HG03378 (cell line): ENCODE results near the gene SCAND1.
"Not testable (repeated sequence)": the region's sequence is repeated elsewhere in the genome, so short reads cannot be mapped to it uniquely, and the experiment has no call there.

Source experiments
- ATAC-seq: cut with Tn5 transposase; IDR thresholded peaks from one replicate; pipeline ENCODE4 v1.9.1; 2021; ENCODE audit warnings: mild to moderate bottlenecking, moderate library complexity; ENCODE audit not compliant: unreplicated experiment

Gene SCAND1

DNA sequence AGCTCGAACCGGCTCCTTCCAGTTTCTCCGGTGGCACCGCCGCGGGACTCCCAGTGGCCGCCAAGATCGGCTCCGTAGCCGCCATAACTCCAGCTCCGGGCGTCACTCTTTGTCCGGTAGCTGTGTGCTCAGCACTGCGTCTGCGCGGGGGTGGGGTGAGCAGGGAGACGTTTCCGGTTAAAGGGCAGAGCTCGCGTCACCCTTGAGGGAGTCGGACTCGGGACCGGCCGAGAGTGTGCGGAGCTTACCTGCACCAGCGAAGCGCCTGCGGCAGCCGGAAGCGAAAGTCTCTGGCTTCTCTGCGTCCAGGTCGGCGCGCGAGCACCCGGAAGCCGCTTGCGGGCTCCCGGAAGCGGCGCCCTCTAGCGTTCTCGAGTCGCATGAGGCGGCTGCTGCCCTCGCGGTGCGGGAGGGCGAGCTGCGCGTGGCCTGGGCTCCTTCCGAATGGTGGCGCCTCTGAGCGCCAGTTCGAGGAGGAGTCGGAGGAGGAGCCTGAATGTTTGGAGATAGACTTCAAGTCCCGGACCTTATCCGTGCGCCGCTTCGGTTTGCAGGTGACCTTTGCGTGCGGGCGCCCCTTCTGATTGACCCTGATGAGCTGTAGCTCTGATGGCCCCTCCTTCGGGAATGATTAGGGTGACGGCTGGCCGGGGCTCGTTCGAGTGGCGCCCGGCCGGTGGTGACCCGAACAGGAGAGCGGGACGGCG is at the start of gene SCAND1:
SCAND1 (minus strand) TSS at position 303 of the 707 bp plus-strand sequence; CDS start at position 85, 218 bp downstream.
- ATAC-seq = peak; percentile 80

DNA sequence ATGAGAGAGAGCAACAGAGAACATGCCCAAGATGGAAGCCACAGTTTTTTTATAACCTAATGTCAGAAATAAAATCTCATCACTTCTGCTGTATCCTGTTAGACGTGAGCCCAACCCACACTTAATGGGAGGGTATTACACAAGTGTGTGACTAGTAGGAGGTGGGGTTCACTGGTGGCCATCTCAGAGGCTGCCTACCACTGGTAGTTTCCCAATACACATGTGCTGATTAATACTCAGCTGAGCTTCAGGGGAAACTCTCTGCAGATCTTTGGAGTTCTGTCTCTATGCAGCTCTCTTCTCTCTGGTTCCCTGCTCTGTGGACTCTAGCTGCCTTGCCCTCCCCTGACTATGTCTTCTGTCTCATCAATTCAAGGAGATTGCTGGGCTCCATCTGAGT is 49.7 kb upstream of the SCAND1 start:
- no peak for ATAC-seq

DNA sequence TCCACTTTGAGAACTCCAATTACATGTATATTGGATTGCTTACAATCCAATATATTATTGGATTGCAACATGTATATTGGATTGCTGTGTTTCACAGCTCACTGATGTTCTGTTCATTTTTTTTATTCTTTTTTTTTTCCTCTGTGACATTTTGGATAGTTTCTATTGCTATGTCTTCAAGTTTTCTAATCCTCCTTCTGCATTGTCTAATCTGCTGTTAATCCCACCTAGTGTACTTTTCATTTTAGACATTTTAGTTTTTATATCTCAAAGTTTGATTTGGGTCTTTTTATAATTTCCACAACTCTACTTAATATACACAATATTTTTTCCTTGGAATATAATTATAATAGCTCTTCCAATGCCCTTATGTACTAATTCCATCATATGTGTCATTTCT is 48.6 kb upstream of the SCAND1 start:
- ATAC-seq = no peak

DNA sequence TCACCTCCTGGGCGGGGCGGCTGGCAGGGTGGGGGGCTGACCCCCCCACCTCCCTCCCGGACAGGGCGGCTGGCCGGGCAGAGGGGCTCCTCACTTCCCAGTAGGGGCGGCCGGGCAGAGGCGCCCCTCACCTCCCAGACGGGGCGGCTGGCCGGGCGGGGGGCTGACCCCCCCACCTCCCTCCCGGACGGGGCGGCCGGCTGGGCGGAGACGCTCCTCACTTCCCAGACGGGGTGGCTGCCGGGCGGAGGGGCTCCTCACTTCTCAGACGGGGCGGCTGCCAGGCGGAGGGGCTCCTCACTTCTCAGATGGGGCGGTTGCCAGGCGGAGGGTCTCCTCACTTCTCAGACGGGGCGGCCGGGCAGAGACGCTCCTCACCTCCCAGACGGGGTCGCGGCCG is 47.0 kb upstream of the SCAND1 start:
- not testable (repeated sequence) for ATAC-seq

DNA sequence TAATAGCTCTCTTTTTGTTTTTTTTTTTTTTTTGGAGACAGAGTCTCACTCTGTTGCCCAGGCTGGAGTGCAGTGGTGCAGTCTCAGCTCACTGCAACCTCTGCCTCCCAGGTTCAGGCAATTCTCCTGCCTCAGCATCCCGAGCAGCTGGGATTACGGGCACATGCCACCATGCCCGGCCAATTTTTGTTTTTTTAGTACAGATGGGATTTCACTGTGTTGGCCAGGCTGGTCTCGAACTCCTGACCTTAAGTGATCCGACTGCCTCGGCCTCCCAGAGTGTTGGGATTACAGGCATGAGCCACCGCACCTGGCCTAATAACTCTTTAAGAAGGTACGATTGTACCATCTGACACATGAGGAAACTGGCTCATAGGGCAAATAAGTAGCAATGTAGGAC is 42.2 kb upstream of the SCAND1 start:
- not testable (repeated sequence) for ATAC-seq

DNA sequence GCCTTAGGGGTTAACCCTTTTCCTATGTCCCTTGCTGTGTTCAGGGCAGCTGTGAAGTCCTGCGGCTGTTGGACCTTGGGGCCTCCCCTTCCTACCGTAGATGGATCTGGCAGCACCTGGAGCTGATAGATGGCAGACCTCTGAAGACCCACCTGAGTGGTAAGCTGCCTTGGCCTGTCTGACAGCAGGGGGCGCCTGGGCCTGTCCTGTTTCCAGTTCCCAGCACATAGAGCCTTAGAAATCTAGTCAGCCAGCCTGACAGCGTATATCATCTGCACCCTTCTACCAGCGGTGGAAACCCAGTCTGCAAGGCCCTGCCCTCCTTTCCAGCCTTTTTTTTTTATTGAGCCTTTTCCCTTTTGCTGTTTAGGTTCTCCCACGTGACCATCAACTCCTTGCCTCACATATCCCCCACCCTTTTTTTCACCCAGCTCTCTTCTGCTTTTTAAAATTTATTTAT is 40.7 kb upstream of the SCAND1 start:
- ATAC-seq = no peak

DNA sequence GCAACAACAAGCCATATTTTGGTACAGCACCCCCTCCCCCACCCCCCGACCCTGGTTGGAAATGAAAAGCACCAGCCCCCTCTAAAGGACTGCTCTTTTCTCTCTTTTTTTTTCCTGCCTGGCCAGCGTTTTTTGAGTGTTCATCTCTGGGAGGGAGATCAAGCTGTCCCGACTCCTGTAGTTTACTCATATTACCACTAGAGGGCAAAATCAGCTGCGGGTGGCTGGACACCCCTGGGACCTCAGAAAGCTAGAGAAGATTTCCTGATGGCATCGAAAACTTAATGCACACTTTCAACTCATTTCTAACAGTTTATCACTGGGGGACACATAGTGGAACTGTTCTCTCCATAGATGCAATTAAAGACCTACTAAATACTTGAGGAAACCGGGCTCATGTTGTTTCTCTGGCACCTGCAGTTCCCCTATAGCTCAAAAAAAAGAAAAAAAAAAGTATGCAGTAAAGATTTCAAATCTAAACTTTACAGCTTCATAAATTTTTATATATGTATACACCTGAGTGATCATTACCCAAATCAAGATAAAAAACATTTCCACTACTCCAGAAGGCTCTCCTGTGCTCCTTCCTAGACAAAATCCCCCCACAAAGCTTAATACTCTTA is 38.5 kb upstream of the SCAND1 start:
- ATAC-seq = no peak

DNA sequence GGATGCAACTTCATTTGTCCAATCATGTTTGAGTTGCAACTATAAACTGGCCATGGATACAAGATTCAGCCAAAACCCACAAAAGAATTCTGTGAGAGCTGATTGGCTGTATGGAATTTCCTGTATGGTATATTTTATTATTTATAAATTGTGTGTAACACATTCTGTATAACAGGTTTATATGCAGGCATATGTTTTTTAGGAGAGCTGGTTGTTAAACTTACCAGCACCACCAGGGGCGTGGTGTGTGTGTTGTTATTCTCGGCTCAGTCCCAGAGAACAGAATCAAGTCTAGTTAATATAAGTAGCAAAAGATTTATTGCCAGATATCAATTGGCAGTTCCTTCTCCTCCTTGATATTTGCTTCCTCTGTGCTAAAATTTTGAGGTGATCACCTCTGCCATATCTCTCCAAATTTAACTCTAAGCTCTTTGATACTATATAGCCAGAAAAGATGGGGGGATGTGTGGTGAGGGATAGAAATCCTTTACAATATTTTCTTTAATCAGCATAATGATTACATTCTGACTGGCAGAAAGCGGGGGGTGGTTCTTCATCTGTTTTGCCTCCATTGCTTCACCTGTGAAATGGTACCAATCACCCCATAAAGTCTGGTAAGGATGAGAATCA is 37.0 kb upstream of the SCAND1 start:
- no peak for ATAC-seq

DNA sequence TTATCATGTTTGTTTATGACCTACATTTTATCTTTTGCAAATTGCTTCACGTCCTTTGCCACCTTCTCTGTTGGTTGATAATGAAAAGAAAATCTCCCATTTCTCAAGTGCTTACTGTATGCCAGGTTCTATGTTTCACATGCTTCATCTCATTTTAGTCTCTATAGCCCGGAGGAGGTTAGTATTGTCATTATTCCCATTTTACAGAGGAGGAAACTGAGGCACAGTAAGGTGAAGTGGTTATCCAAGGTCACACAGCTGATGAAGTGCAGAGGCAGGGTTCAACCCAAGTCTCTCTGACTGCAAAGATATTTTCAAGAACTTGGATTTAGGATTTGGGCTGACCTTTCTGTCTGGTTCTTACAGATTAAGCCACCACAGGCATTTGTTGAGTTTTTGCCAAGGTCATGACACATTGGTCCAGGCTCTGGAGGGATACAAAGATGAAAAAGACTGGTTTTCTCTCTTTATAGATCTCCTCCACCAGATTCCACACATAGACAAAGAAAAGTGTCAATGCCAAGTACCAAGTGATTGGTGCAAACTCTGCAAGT is 34.7 kb upstream of the SCAND1 start:
- no peak for ATAC-seq

DNA sequence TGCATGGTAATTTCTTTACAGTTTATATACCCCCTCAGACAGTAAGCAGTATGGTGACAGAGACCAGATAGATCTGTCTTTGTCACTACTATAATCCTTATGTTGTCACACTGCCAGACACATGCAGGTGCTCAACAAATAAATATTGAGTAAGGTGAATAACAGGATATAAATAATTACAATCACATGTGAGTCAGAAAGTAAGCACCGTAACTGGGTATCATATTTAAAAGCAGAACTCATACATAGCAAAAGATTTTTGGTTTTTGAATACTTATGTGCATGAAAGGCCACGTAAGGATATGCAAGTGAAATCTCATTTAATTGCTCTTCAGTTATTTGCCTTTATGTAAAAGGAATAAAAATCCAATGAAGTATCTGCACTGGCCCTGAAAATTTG is 31.5 kb upstream of the SCAND1 start:
- ATAC-seq = no peak

DNA sequence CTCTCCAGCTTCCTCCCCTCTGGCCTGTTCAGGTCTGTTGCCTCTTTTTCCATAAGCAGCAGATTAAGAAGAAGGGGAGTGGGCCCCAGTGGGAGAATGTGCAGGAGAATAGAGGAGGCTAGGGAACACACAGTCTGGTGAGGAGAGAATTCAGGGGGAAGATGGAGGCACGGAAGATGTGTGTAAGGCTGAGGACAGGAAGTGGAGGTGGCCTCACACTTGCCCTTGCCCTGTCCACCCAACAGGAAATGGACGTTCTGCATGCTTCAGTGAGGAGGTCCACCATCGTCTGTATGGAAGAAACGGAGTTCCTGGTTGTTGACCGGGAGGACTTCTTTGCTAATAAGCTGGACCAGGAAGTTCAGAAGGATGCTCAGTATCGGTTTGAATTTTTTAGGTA is 30.1 kb upstream of the SCAND1 start:
- no peak for ATAC-seq

DNA sequence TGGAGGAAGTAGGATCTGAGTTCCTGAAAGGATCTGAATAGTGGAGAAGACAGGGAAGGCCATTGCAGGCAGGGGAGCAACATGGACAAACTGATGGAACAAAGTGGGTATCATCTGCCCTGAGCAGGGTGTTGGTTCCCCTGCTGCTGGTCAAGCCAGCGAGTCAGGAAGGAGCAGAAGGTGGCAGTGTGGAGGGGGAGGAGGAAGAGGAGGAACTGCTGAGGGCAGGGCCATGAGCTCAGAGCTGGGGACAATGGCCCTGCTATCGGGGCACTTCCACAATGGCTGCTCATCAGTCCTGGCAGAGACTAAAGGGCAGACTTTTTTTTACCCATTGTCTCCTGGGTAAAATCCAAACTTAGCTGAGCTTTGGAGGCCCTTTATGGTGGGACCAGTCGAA is 27.7 kb upstream of the SCAND1 start:
- no peak for ATAC-seq

DNA sequence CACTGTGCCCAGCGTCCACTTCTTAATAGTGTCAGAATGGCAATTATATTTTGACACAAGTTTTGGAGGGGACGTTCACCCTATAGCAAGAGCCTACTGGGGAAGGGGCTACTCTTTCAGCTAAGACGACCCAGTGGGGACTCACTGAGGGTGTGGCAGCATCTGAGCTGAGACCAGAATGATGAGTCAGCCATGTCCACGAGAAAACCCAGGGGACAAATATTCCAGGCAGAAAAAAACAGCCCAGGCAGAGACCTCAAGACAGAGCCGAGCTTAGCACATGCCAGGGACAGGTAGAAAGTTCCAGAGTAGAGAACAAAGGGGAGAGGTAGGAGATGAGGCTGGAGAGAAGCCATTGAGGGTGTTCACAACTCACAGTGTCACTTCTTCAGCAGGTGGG is 25.2 kb upstream of the SCAND1 start:
- ATAC-seq = no peak

DNA sequence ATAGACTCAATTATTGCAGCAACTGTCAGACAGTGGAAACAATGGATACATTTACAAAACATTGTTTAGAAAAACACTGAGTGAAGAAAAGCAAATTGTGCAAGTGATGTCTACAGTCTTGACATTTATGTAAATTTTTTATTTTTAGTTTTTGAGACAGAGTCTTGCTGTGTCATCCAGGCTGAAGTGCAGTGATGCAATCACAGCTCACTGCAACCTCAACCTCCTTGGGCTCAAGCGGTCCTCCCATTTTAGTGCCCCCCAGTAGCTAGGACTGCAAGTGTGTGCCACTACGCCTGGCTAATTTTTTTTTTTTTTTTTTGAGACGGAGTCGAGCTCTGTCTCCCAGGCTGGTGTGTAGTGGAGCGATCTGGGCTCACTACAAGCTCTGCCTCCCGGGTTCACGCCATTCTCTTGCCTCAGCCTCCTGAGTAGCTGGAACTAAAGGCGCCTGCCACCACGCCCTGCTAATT is 23.8 kb upstream of the SCAND1 start:
- ATAC-seq = no peak

DNA sequence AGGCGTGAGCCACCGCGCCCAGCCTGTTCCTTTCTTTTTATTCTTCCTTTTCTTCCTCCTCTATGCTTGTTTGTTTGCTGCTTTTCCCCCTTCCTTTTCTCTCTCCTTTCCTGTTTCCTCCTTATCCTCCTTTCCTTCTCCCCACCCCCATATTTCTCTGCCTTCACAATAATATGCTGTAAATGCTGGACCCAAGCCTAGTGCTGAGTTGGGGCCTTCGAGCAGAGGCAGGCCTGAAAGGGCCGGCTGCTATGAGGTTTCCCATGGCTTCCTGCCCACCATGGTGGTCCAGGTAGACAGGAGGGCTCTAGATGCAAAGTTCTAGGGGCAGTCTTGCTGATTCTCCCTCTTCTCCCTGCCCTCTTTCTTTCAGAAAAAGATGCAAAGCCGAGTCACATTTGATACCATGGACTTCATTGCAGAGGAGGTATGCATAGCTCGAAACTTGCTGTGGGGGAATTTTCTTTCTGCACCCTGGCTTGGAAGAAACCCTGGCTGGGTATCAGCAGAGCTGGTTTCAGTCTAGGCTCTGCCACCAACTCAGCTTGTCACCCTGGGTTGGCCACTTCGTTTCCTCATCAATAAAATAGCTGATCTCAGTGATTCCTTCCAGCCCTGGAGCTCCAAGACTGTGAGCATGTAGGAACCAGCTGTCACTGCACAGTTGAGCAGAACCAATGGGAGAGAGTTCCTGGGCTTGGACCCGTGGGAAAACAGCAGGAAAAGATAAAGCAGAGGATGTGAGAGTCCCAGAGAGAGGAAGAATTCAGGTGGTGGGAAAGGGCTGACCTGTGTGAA is 21.5 kb upstream of the SCAND1 start:
- ATAC-seq = no peak

DNA sequence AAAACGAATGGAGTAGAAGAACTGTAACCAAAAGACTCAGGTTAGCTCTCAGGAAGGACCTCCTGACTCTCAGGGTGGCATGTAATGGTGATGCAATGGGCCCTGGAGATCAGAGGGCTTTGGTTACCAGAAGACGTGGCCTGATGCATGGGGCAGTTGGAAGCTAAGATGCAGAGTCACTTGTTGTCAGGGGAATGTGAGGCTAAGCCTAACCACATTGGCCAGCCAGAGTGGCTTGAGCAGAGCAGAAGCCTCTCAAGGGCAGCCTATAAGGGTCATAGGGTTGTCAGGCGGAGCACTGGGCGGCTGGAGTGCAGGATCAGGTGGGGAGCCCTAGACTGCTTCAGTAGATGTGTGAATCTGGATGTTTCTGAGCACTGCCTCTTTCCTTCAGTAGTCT is 20.0 kb upstream of the SCAND1 start:
- ATAC-seq = no peak

DNA sequence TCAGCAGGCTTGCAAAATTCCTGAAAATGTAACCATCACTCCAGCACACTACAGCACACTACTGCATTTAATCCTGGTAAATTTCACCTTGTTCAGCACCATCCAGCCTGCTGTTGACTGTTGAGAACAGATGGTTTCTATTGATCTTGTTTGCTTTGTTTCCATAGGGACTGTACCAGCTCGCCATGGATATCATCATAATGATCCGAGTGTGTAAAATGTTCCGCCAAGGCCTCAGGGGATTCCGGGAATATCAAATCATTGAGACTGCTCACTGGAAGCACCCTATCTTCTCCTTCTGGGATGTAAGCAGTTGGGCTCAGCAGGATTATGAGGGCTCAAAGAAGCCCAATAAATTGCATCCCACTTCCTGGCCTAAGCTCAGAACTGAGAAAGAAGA is 18.2 kb upstream of the SCAND1 start:
- ATAC-seq = no peak

DNA sequence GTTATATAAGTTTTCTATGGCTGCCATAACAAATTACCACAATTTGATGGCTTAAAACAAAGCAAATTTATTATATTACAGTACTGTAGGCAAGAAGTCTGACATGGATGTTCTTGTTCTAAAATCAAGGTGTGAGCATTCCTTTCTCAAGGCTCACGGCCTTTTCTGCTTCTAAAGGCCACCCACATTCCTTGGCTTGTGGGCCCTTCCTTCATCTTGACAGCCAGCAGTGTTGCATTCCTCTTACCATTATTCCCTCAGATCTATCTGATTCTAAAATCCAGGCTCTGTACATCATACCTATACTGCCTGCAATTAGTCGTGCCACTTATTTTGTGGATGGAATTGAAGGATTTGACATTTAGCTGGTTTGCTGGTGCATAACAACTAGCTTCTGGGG is 17.7 kb upstream of the SCAND1 start:
- ATAC-seq = no peak

DNA sequence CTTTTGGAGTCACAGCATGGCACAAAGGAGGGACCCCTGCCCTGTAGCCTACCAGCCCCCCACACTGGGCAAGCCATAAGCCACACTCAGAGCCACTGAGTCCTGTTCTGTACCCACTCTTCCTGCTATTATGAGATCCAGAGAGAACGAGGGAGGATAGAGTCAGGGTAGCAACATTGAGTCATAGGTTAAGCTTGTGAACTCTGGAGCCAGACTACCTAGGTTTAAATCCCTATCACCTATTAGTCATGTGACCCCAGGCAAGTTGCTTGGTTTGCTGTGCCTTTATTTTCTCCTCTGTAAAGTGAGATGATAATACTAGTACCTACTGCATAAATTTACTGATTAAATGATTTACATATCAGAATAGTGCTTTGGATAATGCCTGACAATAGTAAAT is 14.6 kb upstream of the SCAND1 start:
- ATAC-seq = no peak

DNA sequence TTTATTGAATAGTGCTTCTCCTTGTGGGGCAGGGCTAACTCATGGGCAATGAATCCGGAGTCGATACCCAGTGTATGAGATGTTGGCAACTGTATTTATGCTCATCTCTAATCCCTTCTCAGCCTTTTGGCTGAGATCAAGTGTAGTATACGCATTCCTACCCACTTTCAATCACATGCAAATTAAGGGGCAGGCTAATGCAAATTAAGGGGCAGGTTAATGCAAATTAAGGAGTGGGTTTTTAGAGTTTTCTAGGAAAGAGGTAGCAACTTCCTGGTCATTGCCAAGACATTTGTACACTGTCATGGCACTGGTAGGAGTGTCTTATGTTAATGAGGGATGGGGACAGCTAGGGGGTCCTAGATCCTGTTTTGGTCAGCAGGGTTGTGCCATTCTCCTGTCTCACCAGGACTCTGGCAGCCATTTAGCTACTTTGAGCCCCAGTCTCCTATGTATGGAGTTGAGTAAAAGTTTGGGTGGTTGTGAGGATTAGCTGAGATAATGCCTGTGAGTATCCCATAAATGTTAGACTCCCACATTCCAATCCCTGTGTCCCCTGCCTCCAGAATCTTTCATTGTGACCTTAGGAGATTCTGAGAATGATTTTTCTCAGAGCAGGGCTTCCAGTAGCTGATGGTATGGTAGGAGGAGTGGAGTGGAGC is 13.8 kb upstream of the SCAND1 start, which contains the start of gene CNBD2:
CNBD2 (plus strand) TSS at position 612 of the 662 bp plus-strand sequence. CDS start 173 bp downstream, outside the sequence.
- ATAC-seq = no peak
